HTR-8/SVneo (cell line): ENCODE data around the gene CUEDC1.

Experiments
- DNase-seq: peaks from one replicate; pipeline ENCODE4 v3.0.0; 2011; ENCODE audit warnings: low spot score, mixed read lengths; ENCODE audit not compliant: insufficient read length
- FAIRE-seq: peaks from 2 replicates; lab custom pipeline; 2011; peaks lifted over from hg19 to GRCh38; lab: Jason Lieb, UNC

Gene CUEDC1

GRCh38 chr17:57902800-57903759 lies 52.1 kb downstream of the CUEDC1 start:
- DNase-seq (peak; percentile 87), FAIRE-seq (peak; percentile 92)

- DNase-seq (no peak), FAIRE-seq (peak; percentile 65)
Measured at GRCh38 chr17:57902117-57902799, 53.0 kb downstream of the CUEDC1 start.

- DNase-seq: no peak
- FAIRE-seq: no peak
Measured at GRCh38 chr17:57900991-57901743, 54.0 kb downstream of the CUEDC1 start.

- no peak for DNase-seq
- no peak for FAIRE-seq
Measured at GRCh38 chr17:57899822-57900221, 55.4 kb downstream of the CUEDC1 start.

GRCh38 chr17:57899391-57899790 lies 55.8 kb downstream of the CUEDC1 start:
- FAIRE-seq: peak; percentile 44
- DNase-seq: no peak

- FAIRE-seq (peak; percentile 51), DNase-seq (peak; percentile 75)
Measured at GRCh38 chr17:57898487-57899311, 56.5 kb downstream of the CUEDC1 start.

- FAIRE-seq: peak; percentile 77
Measured at GRCh38 chr17:57895382-57896060, 59.7 kb downstream of the CUEDC1 start.

GRCh38 chr17:57894848-57895247 lies 60.4 kb downstream of the CUEDC1 start:
- DNase-seq (no peak), FAIRE-seq (no peak)

More at GRCh38 chr17:57895382-57896060, 59.7 kb downstream of the CUEDC1 start:
- no peak for DNase-seq

GRCh38 chr17:57892820-57893595 lies 62.2 kb downstream of the CUEDC1 start:
- DNase-seq (peak; percentile 85), FAIRE-seq (peak; percentile 42)

GRCh38 chr17:57892146-57892819 lies 62.9 kb downstream of the CUEDC1 start:
- DNase-seq (peak; percentile 91), FAIRE-seq (peak; percentile 96)

GRCh38 chr17:57890857-57891232 lies 64.4 kb downstream of the CUEDC1 start:
- FAIRE-seq (peak; percentile 91), DNase-seq (no peak)

GRCh38 chr17:57889892-57890856 lies 65.0 kb downstream of the CUEDC1 start:
- FAIRE-seq (peak; percentile 98), DNase-seq (peak; percentile 88)

GRCh38 chr17:57889252-57889651 lies 66.0 kb downstream of the CUEDC1 start:
- no peak for FAIRE-seq
- DNase-seq: no peak

- FAIRE-seq: peak; percentile 60
- no peak for DNase-seq
Measured at GRCh38 chr17:57888311-57889216, 66.6 kb downstream of the CUEDC1 start.

- FAIRE-seq (peak; percentile 66), DNase-seq (no peak)
Measured at GRCh38 chr17:57887161-57887560, 68.1 kb downstream of the CUEDC1 start.

GRCh38 chr17:57886020-57886419 lies 69.2 kb downstream of the CUEDC1 start:
- DNase-seq: no peak
- peak; percentile 73 for FAIRE-seq
